GM18858 (cell line): Measurements from ENCODE around the gene RIT2.

Experiments
- ATAC-seq: cut with Tn5 transposase; IDR thresholded peaks from one replicate; pipeline ENCODE4 v1.9.1; 2021; ENCODE audit not compliant: unreplicated experiment

The RIT2 gene

DNA sequence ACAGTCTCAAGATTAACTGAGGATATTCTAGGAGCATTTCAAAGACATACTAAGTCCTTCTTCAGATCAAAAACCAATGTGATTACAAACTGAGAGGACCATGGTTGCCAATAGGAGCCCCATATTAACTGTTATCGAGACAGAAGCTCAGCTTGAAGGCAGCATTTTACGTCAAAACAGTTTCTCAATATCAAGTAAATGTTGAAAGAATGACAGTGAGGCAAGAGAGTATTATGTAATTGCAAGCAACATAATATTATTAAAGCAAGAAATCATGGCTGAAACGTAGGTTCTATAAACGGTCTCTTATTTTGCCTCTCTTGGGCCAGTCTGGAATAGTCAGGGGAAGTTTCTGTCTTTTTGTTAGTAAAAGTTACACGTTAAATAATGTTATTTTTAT lies 22.9 kb downstream of the RIT2 start:
- ATAC-seq = no peak

GRCh38 chr18:43081396-43081795 lies 34.1 kb downstream of the RIT2 start:
- ATAC-seq = no peak

DNA sequence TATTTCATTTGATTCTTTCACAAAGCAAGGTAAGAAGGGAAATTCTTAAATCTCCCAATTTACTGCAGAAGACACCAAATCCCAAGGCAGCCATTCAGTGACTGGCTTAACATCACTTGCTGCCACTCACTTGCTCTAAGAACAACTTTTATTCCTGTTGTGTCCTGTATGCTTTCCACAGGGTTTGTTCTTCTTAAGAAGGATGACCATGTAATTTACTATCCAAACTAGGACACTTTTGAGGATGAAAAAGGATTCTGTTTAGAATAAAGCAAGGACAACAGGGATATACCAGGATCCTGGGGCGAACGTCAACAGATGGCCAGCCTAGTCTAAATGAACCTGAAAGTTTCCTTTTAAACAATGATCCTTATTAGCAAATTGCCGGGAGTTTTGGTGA lies 34.8 kb downstream of the RIT2 start:
- no peak for ATAC-seq

- no peak for ATAC-seq
Measured at GRCh38 chr18:43079422-43079821, 36.1 kb downstream of the RIT2 start.

DNA sequence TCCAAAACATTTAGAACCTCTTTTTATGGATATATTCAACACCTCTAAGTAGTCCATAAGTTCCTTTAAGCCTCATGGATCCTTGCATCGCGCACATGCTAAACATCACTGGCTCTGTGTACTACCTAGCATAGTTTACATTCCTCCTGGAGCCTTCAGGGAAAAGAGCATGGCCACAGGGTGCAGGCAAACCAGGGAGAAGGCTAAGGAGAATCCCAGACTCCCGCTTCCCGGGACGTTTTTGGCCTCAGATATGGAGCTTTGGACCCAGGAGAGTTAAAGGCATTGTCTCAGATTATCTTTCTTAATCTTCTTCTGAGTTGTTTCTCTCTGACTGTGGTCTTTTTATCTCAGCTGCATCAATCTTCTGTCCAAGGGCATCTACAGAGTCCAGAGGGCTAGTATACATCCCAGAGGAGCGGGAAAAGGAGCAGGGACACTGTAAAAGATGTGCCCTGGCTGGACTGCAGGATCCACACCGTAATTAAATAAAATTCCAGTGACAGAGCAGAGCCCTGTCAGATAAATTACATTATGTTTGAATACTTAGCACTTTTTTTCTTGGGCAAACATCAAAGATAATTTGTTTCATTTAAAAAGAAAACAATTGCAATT lies 36.9 kb downstream of the RIT2 start:
- ATAC-seq = no peak

- no peak for ATAC-seq
Measured at GRCh38 chr18:43077510-43078308, 37.8 kb downstream of the RIT2 start.

DNA sequence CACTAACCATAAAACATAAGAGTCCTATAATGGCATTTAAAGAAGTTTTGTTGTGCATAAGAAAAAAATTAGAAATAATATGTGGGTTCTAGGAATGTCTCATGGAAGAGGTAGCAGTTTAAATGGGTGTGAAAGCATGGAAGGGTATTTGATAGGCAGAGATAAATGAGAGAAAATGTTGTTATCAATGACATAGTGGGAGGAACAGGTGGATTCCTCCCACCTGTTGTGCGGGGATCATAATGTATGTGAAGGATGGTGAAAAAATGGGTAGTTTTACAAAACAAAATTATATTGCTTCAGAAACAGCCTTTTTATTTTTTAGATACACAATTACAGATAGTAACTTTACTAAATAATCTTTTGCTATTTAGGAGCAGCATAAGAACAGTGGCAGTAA lies 41.7 kb downstream of the RIT2 start:
- no peak for ATAC-seq

DNA sequence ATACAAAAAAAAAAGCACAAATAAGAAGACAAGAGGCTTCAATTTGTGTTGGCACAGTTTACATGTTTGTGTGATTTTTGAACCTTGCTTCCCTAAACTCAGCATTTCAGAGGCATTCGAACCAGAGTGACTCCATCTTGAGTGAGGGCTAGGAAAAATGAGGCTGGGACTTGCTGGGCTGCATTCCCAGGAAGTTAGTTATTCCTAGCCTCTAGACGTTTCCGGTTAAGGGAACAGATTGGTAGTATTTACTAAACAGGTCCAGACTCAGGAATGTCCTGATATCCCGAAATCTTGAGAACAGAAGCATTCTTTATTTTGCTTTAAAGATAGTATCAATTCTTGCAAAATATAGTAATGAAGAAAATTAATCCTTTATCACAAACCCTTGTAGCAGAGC lies 46.7 kb downstream of the RIT2 start:
- no peak for ATAC-seq

GRCh38 chr18:43067570-43067969 lies 47.9 kb downstream of the RIT2 start:
- ATAC-seq = no peak

DNA sequence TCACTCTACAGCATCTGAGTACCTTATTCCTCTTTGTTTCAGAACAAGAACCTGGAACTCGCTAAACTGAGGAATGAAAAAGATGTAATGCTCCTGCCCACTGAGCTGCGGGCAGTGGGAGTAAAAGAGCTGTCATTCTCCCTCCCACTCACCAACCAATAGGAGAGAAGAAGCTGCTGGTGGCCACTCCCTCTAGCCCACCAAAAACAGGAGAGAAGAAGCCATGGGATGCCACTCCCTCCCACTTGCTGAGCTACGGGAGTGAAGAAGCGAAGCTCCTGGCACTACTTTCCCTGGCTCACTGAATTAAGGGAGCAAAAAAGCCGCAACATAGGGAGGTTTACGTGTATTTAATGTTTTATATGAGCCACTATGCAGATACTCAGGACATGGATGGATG lies 53.7 kb downstream of the RIT2 start:
- no peak for ATAC-seq

GRCh38 chr18:43061318-43061717 lies 54.2 kb downstream of the RIT2 start:
- no peak for ATAC-seq

DNA sequence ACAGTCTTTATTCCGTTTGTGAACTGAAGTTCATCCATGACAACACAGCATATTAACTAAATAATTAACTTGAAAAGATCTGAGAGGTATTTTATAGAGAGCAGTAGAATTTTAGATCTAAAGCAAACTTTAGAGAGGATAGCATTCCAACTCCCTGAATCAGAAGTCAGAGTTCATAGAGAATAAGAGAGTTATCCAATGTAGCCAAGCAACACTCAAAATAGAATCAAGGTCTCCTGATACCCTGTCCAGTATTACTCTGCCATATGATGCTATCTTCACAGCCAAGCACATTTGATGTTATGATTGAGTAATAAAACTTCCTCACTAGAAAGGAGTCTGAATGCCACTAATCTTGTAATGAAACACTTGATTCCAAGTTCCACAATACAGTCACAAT lies 55.5 kb downstream of the RIT2 start:
- ATAC-seq = no peak

- no peak for ATAC-seq
Measured at GRCh38 chr18:43054815-43055519, 60.5 kb downstream of the RIT2 start.

- no peak for ATAC-seq
Measured at GRCh38 chr18:43049021-43049420, 66.5 kb downstream of the RIT2 start.

DNA sequence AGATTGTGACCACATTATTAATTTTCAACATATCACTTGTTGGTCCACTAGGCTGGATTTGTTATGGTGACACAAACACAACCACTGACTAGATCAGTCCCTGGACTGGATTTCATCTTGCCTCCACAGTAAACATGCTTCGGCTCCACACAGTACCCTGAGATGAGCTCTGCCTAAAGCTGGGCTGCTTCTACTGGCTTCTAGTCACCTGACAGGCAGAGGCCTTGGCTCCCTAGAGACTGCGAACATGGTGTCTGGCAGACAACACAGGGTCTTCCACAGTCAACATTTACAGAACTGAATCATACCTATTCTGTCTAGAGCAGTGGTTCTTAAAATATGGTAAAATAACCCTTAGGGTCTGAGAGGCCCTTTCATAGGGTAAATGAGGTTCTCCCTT lies 69.2 kb downstream of the RIT2 start:
- no peak for ATAC-seq

- ATAC-seq = no peak
Measured at GRCh38 chr18:43043626-43044025, 71.9 kb downstream of the RIT2 start.

GRCh38 chr18:43040281-43040680 lies 75.2 kb downstream of the RIT2 start:
- no peak for ATAC-seq

DNA sequence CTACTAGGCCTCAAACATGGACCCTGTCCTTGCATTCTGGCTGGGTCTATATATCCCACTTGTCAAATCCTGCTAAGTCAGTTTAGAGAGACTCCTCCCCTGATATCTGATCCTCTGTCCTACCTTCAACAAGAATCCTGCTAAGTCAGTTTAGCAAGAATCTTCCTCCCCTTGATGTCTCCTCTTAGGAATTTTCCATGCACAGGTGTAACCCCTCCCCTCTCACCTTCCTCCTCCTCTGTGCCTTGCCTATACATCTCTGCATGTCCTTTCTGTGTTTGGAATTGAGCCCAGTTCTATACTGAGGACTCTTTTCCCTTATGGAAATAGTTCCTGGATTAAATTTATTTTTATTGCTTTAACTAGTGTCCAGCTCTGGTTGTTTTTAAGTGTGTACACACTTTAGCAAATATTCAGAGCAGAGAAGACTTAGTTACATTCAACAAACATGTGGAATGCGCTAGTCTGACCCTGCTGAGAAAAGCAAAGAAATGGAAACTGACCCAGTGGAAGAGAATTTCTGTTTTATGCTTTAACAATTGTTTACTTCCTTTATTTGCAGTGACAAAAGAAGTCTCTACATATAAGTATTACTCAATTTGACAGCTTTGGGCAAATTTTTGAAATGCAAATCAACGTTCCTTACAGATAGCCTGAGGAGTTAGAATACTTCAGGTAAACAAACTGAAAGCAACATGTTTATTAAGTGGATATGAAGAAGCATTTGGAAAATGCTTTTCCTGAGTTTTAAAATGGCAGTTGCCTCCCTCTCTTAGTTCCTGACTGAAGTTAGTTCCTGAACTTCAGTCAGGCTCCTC lies 80.6 kb downstream of the RIT2 start:
- ATAC-seq = no peak

DNA sequence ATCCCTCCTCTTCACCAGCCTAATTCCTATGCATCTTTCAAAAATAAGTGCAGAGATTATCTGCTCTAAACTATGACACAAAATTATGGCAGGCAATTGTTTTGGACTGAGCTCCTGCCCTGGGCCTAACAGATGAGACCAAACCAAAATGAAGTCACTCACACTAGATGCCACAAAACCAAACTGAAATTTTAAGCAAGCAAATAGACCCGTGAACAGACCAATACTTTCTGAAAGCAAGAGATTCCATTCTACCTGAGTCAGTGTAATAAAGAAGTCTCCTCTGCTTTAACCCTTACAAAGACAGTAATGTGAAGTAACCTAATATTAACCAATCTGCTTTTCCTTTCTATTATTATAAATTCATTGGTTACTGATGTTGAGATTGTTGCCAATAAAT lies 84.3 kb downstream of the RIT2 start:
- ATAC-seq = no peak

GRCh38 chr18:43029414-43029813 lies 86.1 kb downstream of the RIT2 start:
- no peak for ATAC-seq

- ATAC-seq = no peak
Measured at GRCh38 chr18:43022874-43023273, 92.6 kb downstream of the RIT2 start.
